SH-SY5Y (cell line): ENCODE measurements around the gene GGT6.

Experiments used
- GATA2 ChIP-seq: IDR thresholded peaks from 2 replicates; pipeline ENCODE4 v1.6.1; 2011; ENCODE audit warnings: mild to moderate bottlenecking, low read depth, low read length
- GATA3 ChIP-seq: IDR thresholded peaks from 2 replicates; pipeline ENCODE4 v1.6.1; 2011; ENCODE audit warnings: low read depth, mild to moderate bottlenecking, low read length, moderate library complexity

- TF ChIP-seq GATA2: no peak
- TF ChIP-seq GATA3: no peak
Observed at GRCh38 chr17:4536742-4537411, 23.5 kb downstream of the GGT6 start.
